WI38 (cell line): ENCODE data around the gene EGLN2.

Experiments
- H3K4me3 ChIP-seq: 2 replicates; pipeline ENCODE4 v1.5.1; 2011; ENCODE audit warnings: low read depth, mild to moderate bottlenecking, control low read depth, low read length
- CTCF ChIP-seq: IDR thresholded peaks from 2 replicates; pipeline ENCODE4 v1.5.1; 2012; ENCODE audit warnings: low read depth, mild to moderate bottlenecking, control low read depth, low read length

The EGLN2 gene

GRCh38 chr19:40798683-40799557, at the start of gene EGLN2:
EGLN2 (plus strand) TSS chr19:40799191; CDS start chr19:40800573, 1,382 bp downstream.
- TF ChIP-seq CTCF, result no peak
- peak within 1 kb of the TSS; percentile 87 for H3K4me3 ChIP-seq

GRCh38 chr19:40750058-40750873, 48.7 kb upstream of the EGLN2 start, which contains the start of gene ACTMAP:
ACTMAP (minus strand) TSS chr19:40750477; CDS start chr19:40749803, 674 bp downstream.
- H3K4me3 ChIP-seq, result peak within 1 kb of the TSS; percentile 92
- TF ChIP-seq CTCF, result no peak

- TF ChIP-seq CTCF, result no peak
Observed at GRCh38 chr19:40750874-40751537, 48.0 kb upstream of the EGLN2 start, which contains the start of gene SNRPA. SNRPA (plus strand) TSS chr19:40751203; CDS start chr19:40751409, 206 bp downstream.

GRCh38 chr19:40752257-40752781, 46.7 kb upstream of the EGLN2 start:
- TF ChIP-seq CTCF, result no peak
- H3K4me3 ChIP-seq, result peak overlapping the region; percentile 92

More at GRCh38 chr19:40750874-40751537, 48.0 kb upstream of the EGLN2 start, which contains the start of gene SNRPA:
- H3K4me3 ChIP-seq, result peak within 1 kb of the TSS; percentile 92

- TF ChIP-seq CTCF, result no peak
- H3K4me3 ChIP-seq, result no peak overlapping the region
Observed at GRCh38 chr19:40754611-40755247, 44.3 kb upstream of the EGLN2 start.

GRCh38 chr19:40755248-40755624, 43.8 kb upstream of the EGLN2 start:
- no peak overlapping the region for H3K4me3 ChIP-seq
- no peak for TF ChIP-seq CTCF
